GM19238 (cell line): ENCODE results near the gene ADGRL1.
"Not testable (repeated sequence)": the region's sequence is repeated elsewhere in the genome, so short reads cannot be mapped to it uniquely, and the experiment has no call there.

Experiments used
- DNase-seq: peaks from one replicate; pipeline ENCODE4 v3.0.0; 2011; ENCODE audit warnings: low spot score; ENCODE audit not compliant: insufficient read length

Gene ADGRL1

DNA sequence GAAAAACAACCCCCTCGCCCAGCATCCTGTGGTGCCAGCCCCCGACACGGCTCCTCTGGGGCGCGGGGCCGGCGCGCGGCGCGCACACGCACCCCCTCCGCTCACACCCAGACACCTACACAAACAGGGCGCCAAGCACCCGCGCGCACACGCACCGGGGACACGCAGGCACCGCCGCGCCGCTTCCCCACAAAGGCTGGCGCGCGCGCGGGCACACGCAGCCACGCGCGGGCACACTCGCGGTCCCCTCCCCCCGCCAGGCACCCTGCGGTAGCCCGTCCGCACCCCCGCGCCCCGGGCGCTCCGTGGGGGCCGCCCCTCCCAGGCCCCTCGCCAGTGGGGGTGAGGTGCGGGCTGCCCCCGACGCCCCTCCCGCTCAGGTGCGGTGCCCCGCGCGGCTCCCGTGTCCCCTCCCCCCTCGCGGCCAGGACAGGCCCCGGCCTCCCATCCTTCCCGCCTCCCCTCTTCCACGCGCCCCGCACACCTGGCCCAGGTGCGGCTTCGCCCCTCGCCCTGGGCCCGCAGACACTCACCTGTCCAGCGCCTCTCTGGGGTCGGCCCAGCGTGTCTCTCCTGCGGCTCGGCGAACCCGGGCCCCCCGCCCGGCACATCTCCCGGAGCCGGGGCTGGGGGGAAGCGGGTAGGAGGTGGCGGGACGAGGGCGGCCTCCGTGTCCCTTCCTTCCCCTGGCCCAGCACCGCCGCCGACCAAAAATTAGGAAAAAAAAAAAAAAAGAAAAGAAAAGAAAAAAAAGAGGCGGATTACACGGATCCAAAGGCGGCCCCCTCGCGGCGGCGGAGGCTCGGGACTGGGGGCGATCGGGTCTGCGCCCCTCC is at the start of gene ADGRL1:
ADGRL1 (minus strand) TSS at position 718 of the 836 bp plus-strand sequence. CDS start 22,567 bp downstream, outside the sequence.
- DNase-seq, result not testable (repeated sequence)

DNA sequence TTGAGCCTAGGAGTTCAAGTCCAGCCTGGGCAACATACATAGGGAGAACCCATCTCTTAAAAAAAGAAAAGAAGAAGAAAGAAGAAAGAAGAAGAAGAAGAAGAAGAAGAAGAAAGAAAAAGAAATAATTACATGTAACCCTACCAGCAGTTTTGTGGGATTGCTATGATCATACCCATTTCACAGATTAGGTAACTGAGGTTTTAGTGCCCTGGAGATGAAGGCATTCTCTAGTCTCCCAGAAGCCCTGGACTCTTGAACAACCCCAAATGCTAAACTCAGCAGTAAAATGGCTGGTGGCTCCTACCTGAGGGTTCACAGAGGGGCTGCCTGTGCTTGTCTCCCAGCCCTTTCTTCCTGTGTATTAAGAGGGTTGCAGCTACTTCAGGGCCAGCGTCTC is 49.3 kb upstream of the ADGRL1 start:
- DNase-seq, result not testable (repeated sequence)

DNA sequence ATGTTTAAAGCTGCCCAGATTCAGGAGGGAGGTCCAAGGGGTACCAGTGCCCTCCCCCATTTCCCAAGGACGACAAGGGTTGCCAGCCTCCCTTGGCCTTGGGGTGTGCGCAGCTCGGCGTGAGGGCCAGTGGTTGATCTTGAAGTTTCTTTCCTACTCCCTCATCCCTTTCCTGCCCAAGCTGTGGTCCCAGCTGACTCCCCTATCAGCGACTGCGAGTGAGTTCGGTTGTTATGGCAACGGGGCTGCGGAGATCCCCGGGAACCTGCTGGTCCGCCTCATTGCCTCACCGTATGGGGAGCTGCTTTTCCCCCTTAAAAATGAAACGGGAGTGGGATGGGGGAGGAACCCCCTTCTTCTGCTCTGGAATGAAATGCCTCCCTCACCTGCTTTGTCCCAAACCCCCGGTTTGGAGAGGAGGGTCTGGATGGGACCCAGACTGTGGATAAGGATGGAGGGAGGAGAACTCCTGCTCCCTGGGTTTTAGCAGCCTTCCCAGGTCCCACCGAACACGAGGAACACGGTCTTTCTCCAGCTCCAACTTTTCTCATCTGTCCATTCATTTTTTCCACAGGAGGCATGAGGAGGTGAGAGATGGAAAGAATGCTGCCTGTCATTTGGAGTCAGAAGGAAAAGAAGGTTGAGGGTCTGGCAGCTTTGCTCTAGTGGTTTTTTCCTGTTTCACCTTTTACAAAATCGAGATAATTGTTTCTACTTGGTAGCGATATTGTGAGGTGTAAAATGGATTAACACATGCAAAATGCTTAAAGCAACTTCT is 48.0 kb upstream of the ADGRL1 start:
- DNase-seq, result not testable (repeated sequence)

DNA sequence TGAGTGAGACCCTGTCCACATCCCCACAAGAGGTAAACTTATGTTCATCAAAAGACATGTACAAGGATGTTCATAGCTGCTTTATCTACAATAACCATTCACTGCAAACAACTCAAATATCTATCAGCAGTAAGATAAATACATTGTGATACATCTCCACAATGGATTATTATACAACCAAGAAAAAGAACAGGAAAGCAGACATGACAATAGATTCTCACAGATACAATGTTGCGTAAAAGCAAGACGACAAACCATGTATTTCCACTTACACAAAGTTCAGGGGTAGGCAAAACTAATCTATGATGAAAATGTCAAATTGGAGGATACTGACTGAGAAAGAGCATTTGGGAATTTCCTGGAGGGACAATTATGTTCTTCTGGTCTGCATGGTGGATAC is 46.2 kb upstream of the ADGRL1 start:
- not testable (repeated sequence) for DNase-seq

DNA sequence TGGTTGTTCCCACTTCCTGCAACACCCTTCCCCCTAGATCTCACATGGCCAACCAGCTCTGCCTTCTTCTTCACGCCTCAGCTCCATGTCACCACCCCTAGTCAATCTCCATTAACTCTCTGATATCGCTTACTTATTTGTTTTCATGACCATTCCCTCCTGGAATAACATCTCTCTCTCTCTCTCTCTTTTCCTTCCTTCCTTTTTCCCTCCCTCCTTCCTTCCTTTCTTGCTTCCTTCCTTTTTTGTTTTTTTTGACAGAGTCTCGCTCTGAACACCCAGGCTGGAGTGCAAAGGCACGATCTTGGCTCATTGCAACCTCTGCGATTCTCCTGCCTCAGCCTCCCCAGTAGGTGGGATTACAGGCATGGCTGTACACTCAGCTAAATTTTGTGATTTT is 44.9 kb upstream of the ADGRL1 start:
- no peak for DNase-seq

DNA sequence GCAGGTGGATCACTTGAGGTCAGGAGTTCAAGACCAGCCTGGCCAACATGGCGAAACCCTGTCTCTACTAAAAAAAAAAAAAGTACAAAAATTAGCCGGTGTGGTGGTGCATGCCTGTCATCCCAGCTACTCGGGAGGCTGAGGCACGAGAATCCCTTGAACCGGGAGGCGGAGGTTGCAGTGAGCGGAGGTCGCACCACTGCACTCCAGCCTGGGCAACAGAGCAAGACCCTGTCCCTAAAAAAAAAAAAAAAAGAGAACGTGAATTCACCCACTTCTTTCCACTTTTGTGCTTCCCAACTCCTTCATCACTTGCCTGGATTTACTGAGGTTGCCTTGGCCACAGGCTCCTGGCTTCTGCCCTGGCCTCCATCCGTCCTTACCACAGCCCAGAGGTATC is 44.3 kb upstream of the ADGRL1 start:
- DNase-seq, result not testable (repeated sequence)

DNA sequence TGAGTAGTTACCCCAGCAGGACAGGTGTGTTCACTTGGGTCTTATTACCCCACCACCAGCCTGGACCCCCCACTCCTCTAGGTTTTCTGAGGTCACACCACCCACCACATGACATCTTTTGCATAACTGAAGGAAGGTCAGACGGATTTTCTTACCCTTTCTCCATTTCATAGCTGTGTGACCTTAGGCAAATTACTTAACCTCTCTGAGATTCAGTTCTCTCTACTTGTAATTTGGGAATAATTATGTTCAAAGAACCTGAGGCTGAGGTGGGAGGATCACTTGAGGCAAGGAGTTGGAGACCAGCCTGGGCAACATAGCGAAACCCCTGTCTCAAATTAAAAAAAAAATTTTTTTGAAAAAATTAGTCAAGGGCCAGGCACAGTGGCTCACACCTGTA is 43.9 kb upstream of the ADGRL1 start:
- DNase-seq, result not testable (repeated sequence)

DNA sequence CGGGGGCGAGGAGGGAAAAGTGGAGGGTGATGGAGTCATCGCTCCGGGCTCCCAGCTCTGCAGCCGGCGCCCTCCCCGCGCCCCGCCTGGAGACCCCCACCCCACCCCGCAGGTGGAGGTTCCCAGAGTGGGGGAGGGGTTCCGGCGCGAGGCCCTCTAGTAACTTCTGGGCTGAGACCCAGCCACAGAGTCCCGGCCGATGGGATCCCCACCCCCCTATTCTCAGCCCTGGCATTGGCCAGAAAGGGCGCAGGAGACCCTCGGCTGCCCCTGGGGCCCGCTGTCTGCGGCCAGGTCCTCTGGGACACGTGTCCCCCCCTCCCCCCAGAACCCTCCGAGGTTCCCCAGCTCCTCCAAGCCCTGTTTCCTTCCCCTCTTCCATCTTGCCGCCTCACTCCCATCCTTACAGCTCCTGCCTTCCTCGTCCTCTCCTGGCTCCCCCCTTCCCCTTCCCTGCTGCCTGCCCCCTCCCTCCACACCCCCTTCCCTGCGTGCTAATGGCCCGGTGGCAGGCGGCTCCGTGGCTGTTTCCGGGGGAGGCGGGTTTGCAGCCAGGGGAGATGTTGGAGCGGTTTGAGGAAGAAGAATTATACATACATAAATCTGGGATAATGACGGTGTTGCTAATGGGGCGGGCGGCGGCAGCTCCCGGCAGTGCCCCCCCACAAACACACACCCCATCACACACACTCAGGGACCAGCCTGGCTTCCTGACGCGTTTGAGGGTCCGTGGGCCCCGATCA is 43.2 kb upstream of the ADGRL1 start:
- DNase-seq, result not testable (repeated sequence)

DNA sequence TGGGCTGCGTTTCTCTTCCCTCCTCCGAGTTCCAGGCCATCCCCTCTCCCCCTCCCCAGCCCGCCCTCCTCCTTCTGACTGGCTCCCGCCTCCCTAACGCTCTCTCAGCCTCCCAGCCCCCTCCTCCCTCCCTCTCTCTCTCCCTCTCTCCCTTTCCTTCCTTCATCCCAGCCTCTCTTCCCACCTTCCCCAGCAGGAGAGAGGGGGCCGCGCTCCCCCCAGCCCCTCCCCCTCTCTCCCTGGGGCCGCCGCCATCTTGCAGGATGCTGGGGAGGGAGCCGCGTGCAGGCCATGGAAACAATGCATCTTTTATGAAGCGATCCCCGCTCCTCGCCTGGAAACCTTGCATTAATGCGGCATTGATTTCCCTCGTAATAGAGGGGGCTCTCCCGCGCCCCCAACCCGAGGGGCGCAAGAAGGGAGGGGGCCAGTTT is 42.6 kb upstream of the ADGRL1 start:
- DNase-seq, result no peak

DNA sequence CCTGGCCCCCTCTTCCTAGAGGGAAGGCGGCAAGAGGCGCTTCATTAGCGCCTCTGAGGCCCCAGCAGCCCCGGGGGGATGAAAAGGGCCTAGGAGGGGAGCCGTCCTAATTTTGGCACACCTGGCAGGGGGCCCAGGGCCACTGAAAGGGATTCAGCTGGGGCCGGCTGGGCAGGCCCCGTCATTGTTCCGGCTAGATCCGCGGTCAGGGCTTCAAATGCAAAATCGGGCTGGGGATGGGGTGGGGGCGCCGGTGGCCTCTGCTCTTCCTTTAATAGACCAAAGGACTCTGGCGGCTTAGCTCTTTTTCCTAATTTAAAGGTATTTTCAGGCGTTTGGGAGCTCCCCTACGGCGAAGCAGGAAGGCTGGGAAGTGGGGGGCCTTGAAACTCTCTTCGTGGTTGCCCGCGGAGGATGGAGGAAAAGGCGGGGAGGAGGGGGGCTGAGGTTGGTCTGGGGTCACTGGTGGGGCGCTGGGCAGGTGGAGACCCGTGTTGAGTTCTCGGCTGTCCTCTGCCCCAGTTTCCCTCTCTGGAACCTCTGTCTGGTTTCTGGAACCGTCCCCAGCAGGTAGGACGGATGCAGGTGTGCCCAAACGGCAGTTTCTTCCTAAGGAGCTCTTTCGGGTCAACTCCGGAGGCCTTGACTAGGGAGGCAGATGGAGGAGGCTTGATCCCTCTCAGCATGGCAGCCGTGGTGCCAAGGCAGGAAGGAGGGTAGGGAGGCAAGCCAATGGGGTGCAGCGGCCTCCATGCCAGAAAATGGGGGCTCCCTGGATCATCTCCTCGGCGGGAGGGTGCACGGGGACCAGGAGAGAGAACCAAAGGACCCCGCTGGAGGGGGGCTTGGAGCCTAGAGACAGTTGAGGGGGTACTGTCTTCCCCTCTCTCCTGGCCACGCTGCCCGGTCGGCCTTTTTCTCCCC is 41.8 kb upstream of the ADGRL1 start:
- DNase-seq, result not testable (repeated sequence)

DNA sequence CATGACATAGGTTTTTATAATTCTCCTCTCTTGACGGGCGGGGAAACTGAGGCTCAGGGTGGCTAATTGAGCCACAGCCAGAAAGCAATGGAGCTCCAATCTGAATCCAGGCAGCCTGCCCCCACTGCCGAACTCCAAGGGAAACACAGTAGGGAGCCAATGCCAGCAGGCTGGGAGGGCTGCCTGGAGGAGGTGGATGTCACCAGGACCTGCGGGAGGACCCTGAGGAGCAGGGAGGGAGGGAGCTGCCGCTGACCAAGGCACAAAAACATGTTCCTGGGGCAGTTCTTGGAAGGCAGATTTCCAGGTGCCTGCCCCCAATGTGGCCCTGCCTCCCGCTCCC is 41.2 kb upstream of the ADGRL1 start:
- not testable (repeated sequence) for DNase-seq

DNA sequence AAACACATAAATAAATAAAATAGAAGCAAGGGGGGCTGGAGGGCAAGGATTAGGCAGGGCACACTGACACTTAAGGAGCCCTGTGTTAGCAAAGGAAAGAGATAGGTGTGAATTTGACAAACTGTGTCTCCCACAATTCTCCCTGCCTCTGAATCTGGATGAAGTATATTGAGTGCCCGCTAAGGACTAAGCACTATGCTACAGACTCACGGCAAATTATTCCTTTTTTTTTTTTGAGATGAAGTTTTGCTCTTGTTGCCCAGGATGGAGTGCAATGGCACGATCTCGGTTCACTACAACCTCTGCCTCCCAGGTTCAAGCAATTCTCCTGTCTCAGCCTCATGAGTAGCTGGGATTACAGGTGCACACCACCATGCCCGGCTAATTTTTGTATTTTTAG is 38.4 kb upstream of the ADGRL1 start:
- not testable (repeated sequence) for DNase-seq

DNA sequence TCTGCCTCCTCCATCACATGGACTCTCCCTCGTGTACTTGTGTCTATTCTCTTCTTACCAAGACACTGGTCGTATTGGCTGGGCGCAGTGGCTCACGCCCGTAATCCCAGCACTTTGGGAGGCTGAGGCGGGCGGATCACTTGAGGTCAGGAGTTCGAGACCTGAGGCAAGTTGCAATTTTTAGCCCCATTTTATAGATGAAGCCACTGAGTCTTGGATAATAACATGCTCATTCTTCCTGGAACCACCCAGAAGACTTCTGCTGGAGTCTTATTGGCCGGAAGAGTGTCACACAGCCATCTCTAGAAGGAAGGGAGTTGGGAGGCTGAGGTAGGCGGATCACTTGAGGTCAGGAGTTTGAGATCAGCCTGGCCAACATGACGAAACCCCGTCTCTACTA is 37.7 kb upstream of the ADGRL1 start:
- not testable (repeated sequence) for DNase-seq

DNA sequence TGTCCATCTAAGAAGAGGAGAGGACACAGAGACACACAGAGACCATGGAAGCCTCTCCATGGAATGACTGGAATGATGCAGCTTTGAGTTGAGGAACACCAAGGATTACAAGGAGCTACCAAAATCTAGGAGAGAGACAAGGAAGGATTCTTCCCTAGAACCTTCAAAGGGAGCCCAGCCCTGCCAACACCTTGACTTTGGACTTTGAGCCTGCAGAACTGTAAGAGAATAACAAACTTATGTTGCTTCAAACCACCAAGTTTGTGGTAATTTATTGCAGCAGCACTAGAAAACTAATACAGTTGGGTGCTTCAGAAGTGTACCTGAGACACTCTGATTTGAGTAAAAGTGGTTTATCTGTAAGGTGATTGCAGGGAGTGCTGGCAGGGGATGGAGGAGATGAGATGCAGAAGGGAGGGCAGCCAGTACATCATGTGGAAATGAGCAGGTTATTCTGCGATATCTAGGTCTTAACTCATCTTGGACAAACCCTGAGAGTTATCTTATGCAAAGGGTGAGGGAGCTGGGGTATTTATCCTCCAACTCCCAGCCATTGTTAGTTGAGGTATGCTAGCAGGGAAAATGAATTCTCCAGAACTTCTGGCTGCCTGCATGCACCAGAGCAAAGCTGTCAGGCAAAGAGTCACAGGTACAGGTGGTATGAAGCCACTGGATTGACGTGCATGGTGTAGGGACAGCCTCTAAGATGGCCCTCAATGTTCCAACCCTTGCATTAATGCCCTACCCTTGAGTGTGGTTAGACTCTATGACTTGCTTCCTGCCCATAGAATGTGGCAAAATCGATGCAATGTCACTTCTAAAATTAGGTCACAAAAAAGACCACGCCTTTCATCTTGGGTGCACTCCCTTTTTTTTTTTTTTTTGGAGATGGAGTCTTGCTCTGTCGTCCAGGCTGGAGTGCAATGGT is 31.3 kb upstream of the ADGRL1 start:
- DNase-seq, result no peak

DNA sequence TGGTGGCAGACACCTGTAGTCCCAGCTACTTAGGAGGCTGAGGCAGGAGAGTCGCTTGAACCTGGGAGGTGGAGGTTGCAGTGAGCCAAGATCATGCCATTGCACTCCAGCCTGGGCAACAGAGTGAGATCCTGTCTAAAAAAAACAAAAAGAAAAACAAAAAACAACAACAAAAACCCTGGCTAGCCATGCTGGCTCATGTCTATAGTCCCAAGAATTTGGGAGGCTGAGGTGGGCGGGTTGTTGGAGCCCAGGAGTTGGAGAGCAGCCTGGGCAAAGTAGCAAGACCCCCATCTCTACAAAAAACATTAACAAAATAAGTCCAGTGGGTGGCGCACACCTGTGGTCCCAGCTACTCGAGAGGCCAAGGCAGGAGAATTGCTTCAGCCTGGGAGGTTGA is 27.0 kb upstream of the ADGRL1 start:
- not testable (repeated sequence) for DNase-seq

DNA sequence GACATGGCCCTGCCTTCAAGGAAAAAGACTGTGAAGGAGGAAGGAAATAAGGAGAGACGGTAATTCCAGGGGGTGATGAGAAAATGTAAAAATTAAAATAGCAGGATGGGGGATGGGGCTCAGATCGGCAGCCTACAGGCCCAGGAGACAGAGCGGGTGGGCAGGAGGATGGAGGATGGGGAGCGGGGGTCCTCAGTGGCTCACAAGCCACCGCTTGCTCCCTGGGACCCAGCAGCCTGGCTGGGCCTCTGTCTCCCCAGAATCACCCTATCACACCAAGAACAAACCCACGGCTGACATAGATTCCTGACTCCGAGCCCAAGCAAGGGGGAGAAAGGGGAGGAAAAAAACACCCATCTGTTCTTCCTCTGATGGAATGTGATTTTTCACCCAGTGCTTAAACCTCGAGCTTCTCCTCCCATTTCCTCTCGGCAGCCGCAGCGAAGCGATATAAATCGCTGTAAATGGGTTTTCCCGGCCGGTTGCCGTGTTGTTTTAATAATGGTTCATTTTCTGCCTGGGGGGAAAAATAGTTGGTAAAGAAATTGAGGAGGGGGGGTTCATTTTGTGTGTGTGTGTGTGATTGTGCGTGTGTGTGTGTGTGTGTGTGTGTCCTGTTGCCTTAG is 22.6 kb upstream of the ADGRL1 start:
- DNase-seq, result not testable (repeated sequence)

DNA sequence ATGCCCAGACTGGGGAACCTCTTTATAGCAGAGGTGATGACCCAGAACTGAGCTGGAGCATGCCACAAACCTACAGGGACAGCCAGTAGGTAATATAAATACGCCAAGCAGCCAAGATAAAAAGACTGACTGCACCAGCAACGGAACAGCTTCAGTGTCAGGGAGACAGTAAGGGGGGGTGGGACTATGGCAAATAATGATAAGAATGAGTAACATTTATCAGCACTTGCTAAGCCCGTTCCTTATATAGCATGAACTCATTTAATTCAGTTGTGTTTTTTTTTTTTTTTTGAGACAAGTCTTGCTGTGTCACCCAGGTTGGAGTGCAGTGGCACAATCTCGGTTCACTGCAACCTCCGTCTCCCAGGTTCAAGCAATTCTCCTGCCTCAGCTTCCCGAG is 20.5 kb upstream of the ADGRL1 start:
- DNase-seq, result not testable (repeated sequence)

DNA sequence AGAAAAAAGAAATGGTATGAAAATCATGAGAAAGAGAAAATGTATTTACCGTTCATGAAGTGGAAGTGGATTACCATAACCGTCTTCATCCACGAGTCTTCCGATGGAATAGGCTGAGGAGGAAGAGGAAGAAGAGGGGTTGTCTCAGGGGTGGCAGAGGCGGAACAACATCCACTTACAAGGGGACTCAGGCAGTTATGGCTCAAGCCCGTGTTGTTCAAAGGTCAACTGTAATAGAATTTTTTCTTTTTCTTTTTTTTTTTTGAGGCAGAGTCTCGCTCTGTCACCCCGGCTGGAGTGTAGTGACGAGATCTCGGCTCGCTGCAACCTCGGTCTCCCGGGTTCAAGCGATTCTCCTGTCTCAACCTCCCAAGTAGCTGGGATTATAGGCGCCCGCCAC is 16.9 kb upstream of the ADGRL1 start:
- no peak for DNase-seq

DNA sequence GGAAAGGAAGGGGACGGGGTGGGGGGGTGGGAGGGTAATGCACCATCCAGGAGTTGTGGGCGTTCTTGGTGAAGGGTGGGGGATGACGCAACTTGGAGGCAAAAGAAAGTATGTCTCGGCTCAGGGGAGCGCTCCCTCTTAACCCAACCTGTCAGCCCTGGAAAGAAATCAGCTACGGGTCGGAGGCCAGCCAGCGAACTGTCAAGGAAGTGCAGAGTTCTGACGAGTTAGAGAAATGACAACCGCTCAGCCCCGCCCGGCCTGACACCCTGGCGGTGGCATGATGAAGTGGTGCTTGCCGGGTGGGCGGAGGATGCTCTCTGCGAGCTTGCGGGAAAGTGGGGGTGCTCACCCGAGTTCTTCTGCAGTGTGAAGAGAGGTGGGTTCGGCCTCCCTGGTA is 15.4 kb upstream of the ADGRL1 start:
- not testable (repeated sequence) for DNase-seq
